Measurements from ENCODE around the gene CRYZL1.

- TF ChIP-seq EZH2 (IDR thresholded peaks at IDR 0.05; ENCODE audit: borderline replicate concordance, low read depth, low read length, poor library complexity, severe bottlenecking): no peak
- TF ChIP-seq, protein P1, sequence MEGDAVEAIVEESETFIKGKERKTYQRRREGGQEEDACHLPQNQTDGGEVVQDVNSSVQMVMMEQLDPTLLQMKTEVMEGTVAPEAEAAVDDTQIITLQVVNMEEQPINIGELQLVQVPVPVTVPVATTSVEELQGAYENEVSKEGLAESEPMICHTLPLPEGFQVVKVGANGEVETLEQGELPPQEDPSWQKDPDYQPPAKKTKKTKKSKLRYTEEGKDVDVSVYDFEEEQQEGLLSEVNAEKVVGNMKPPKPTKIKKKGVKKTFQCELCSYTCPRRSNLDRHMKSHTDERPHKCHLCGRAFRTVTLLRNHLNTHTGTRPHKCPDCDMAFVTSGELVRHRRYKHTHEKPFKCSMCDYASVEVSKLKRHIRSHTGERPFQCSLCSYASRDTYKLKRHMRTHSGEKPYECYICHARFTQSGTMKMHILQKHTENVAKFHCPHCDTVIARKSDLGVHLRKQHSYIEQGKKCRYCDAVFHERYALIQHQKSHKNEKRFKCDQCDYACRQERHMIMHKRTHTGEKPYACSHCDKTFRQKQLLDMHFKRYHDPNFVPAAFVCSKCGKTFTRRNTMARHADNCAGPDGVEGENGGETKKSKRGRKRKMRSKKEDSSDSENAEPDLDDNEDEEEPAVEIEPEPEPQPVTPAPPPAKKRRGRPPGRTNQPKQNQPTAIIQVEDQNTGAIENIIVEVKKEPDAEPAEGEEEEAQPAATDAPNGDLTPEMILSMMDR (conservative IDR thresholded peaks at IDR 0.05; ENCODE audit: low read depth, low read length): no peak
Measured at GRCh38 chr21:33642027-33642895, 720 bp upstream of the CRYZL1 start, which contains the start of gene ITSN1.
